Hematopoietic multipotent progenitor cell (in vitro differentiated cells): Measurements from ENCODE around the gene LRRTM3. TPM values are rescaled to one million over a fixed set of nuclear protein-coding genes. Genes with fewer than 3 reads are reported as not detected.

Source experiments
- DNase-seq, 3 donors: peaks; one replicate each; pipeline ENCODE4 v3.0.0-alpha.2; 2011 to 2015; ENCODE audit warnings: low read depth in 2 of 3, low spot score in 2 of 3
- total RNA-seq: library from RNA; depleted of rRNA; stranded (reverse); fragments of >200 nt; gene quantifications from one replicate; pipeline ENCODE4 v1.2.3, GENCODE V29; 2012

LRRTM3 gene
- total RNA-seq, 1 donor = not detected

DNA sequence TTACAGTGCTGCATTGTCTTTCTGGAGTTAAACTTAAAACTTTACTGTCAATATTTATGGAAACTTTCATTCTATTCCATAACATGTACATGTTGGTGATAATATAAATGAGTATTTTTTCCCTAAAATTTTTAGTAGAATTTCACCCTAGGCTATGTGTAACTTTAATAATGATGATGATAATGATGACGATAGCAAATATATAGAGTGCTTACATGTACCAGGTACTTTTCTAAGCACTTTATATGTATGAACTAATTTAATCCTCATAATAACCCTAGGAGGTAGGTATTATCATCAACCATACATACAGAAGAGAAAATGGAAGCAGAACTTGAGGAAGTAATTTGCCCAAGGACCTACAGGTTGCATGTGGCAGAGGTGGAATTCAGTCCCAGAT is 85.6 kb downstream of the LRRTM3 start:
- DNase-seq = no peak

DNA sequence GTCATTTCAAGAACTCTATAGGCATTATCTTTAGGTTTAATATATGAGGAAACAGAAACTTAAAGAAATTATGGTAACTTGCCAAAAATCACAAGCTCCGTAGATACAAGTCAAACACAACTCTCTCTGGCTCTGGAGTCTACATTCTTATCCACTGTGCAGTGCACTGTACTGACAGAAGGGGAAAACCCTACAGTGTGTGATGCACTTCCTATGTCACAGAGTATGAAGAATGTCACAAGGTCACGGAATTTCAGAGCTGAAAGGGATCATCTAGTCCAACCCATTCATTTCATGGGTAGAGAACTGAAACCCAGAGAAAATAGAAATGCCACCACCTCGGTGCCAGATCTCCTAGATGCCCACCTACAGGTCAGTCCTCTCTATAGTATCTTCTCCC is 86.1 kb downstream of the LRRTM3 start:
- no peak for DNase-seq

DNA sequence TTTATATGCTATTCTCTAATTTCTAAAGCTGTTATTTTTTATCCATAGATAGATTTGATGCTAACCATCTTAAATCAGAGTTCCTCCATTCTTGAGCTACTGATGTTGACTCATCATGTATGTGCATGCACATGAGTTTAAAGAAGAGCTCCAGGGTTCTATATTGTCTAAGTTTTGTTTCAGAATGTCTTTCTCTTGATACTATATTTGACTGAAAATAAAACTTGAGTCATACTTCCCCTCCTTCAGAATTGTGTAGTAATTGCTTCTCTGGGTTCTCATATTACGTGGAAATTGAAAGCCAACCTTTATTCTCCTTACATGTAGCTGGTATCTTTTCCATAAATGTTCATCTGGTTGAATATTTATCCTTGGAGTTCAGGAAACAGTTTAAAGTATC is 89.4 kb downstream of the LRRTM3 start:
- no peak for DNase-seq

DNA sequence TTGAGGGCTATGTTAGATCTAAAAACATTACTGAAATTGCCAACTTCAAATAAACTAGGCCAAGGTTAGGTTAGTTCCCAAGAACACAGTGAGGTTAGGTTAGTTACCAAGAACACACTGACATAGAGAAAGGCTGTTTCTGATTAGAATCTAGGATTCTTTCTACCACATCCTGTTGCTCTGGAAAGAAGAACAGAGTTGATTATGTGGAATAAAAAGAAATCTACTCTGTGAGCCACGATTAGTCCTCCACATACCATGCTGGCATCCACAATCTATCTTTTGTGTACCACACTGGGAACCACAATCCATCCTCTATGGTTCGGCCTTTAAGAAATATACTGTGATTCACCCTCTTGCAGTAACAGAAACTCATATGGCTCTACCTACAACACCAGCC is 91.4 kb downstream of the LRRTM3 start:
- no peak for DNase-seq

DNA sequence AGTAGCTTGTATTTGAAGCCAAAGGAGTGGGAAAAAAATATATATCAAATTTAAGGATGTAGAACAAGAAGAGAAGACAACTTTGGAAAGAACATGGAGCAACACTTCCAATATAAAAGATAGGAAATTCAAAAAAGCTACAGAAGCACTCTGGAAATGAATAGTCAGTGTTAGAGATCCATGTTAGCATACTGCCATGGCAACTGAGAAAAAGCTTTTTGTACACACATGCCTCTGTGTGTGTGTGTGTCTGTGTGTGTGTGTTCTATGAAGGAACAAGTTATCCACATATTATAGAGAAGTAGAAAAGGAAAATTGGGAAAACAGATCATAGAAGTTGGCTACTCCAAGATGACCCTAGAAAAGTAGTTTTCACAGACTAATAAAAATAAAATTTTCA is 96.3 kb downstream of the LRRTM3 start:
- no peak for DNase-seq

DNA sequence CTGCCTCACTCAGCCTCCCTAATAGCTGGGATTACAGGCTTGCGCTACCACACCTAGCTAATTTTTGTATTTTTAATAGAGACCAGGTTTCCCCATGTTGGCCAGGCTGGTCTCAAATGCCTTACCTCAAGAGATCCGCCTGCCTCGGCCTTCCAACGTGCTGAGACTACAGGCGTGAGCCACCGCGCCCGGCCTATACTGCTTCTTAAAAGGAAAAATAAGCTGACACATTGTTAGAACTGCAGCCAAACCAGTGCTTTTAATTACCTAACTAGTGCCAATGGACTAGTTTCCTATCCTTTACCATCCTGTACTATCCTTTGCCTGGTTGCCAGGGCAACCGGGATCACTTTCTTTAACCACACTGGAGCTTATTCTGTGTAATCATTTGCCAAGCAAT is 108.0 kb downstream of the LRRTM3 start:
- DNase-seq = no peak

DNA sequence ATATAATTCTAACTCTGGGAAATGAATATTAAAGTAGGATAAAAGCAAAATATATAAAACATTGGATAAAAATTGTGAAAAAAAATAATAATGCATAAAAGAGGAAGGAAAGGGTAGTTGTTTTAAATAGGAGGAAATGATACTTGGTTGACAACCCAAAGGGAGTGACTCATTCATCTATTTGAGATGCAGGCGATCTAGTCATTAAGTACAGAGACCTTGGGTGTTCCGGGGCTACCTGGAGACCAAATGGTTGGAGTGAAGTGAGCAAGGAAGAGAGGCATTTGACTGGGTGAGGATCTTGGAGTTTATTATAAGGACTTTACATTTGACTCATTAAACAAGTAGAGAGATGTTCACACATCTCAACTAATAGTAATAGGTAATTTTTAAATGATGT is 111.0 kb downstream of the LRRTM3 start:
- no peak for DNase-seq

DNA sequence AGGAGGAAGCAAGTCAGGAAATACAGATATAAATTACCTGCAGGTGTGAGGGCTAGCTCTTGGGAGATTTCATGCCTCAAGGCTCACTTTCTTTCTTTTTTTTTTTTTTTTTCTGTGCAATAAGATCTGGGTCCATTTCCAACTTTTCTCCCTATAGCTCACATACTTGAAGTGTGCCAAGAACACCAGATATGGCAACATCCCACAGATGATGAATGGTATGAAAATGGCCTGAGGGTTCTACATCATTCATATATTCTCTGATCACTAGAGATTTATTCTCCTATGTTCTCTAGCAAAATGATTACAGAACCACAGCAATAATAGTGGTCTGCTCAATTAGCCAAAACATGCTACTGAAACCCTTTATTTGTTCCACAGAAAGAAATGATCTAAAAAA is 117.2 kb downstream of the LRRTM3 start:
- no peak for DNase-seq

DNA sequence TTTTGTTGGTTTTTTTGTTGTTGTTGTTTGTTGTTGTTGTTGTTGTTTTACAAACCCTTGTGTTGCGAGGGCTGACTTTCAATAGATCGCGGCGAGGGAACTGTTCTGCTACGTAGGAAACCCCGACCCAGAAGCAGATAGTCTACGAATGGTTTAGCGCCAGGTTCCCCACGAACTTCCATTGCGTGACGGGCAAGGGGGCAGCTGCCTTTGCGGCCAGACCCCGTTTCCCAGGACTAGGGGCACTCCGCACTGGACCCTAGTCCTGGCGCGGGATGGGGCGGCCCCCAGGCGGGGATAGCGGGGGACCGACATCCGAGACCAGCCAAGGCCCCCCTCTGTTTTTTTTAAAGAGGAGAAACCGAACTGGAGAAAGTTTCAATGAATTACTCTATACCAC is 119.6 kb downstream of the LRRTM3 start:
- no peak for DNase-seq

DNA sequence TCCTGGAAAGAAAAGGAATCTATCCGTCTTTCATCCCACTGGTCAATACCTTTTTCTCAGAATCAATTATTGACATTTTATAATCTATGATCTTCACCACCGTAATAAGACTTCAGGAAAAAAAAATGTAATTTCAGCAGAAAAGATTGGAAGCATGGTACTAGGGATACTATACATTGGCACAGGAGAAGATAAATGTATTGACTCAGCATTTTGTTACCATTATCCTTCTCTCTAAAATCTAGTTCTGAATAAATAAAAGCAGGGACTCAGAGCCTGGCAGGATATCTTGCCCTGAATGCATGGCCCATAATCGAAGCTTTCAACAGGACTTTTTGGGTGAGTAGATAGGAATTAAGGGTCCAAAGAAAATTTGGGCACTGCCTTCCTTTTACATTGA is 120.7 kb downstream of the LRRTM3 start:
- DNase-seq = no peak

DNA sequence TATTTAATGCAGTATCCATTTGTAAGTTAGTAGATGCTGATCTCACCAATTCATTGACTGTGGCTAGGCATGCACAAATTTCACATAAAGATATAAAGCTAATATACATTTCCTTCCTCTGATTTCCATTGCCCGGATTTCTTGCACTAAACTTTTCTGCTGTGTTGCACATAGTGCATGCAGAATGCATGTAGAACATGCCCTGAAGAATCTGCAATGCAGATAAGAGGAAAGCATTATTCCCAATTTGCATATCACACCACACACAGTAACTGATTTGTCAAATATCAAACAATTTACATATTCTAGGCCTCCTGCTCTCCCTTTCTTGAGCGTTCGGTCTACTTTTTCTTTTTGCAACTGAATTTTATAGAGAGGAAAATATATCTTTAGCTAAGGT is 124.2 kb downstream of the LRRTM3 start:
- no peak for DNase-seq

DNA sequence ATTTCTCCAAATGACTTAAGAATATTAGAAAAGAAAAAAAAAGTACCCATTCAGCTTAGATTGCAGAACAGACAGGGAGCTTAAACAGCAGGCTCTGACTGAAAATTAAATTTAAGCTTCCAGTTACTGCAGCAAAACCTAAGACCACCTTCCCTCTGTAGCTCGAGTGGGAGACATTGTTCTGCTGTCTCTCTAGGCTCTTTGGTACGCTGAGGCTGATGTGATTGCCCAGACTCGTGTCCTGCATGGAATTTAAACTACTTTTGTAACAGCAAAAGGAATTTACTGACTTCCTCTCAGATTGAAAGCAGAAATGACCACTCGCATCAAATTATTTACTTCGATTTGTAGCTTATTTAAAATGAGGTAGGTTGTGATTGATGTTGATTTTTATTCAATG is 124.6 kb downstream of the LRRTM3 start:
- DNase-seq = no peak

DNA sequence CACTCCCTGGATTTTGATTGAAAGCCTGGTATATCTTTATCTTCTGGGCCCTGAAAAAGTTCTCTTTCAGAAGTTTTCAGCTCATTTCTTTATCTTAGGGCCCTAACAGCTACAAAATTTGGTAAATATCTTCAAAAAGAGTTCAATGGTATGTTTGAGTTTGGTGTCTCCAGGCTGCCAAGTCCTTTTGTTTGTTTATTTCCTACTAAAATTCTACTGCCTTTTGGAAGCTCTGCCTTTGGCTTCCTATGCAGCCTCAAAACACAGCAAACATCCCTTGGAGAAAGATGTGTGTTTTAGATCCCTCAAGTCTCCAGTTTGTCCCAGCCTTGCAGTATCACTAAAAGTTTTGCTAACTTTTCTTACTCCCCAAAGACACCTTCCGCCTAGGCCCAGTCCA is 146.8 kb downstream of the LRRTM3 start:
- no peak for DNase-seq

DNA sequence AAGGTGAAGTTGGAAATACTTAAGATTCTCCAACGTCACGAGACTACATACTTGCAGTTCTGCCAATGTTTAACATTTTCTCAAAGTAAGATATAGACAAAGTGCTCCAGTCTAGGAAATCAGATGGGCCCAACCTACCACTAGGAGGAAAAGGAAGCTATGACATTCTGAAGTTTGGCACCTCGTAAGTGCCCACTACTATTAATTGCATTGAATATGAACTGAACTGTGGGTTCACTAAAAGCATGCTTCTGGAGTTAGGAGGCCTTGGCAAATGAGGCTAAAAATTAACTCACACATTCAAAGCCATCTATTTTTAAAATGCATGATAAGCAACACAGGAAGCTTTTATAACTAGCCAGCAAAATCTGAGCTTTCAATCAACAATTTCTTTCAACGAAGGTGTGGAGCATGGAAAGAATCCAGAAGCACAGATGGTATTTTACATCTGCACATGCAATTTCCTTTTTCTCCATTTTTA is 149.7 kb downstream of the LRRTM3 start:
- DNase-seq = no peak

DNA sequence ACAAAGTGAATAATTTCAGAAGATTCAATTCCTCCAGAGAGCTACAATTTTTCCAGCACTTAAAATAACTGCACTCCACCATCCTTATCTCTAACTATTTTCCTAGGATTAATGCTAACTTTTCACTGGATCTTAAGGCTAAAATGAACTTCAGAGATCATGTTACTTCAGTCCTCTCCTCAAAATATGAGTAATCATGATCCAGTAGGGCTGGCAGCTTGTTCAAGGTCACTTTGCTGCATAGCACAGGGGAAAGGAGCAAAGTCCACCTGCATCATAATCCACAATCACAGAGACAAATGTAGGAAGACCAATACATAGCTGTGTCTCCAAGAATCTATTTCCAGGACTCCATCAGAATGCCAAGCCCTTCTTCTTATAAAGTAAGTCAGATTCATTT is 150.3 kb downstream of the LRRTM3 start:
- DNase-seq = no peak

DNA sequence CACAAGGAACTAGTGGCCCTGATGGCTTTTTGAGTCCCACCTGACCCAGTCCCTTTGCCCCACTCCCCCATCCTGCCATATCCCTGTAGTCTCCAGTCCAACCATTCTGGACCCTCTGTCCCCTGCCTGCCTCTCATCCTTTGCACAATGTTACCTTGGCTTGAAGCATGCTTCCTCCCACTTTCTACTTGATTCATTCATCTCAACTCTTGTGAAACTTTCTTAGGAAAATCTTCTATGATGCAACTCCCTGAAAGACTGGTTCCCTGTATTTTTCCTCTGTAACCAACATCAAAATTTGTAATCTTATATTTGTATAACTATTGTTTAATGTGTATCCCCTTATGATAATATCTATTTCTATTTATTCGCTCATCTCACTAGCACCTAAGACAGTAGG is 151.5 kb downstream of the LRRTM3 start:
- no peak for DNase-seq

DNA sequence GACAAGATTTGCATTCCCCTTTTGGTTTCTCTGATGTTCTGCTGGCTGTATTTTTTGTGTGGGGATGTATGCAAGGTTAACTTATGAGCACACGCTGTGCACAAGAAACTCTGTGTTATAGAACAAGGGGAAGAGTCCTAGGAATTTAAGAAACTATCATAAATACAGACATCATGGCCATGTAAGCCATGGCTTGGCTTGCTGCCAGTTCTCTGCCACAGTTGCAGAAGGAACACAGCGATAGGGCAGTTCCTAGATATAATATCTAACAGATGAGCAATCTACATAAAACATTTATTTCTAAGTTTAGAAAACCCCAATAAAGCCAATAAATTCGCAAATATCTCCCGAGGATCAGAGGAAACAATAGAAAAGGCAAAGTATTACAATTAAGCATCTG is 153.3 kb downstream of the LRRTM3 start:
- peak in 2 of 3 donors; percentile 13 to 52 for DNase-seq

DNA sequence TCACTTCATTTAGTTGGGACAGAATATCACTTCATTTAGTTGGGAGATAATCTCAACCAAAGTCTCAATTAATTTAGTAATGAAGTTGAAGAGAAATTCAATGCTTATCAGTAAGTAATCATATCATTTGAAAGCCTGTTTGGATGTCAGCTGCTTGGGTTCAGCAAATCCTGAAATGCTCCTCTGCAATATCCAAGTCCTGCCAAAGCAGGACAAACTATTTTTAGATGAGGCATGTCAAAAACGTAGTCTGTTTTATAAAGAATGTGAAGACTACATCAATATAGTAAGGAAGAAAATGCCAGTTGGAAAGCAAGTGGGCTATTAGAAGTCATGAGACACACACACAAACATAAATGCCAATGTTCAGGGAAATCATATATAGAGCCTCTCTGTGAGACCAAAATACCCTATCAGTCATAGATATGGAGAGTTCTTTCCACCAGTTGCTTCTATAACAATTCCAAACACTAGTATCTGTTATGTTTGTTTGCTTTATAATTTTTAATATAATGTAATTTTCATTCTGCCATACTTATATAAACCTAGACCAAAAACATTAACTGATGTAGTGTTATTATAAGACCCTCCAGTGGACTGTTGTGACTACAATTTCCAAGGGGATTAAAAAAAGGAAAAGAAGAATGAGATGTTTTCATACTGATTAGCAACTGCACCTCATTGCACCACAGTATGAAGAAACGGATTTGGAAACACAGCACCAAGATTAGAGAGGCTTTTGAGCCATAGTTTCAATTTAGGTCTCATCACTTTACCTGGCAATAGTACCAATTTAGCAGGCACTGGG is 160.7 kb downstream of the LRRTM3 start:
- no peak for DNase-seq

DNA sequence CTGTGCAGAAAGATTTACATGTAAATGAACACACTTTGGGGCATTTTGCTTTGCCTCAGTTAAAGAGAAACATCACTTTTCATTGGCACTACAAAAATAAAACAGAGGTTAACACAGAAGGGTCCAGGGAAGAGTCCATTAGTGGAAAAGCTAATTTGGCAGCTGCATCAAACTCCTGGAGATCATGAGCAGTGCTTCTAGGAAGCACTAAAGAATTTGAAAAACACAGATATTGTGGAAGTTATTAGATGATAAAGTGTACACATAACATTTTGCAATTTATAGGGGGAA is 161.2 kb downstream of the LRRTM3 start:
- no peak for DNase-seq

DNA sequence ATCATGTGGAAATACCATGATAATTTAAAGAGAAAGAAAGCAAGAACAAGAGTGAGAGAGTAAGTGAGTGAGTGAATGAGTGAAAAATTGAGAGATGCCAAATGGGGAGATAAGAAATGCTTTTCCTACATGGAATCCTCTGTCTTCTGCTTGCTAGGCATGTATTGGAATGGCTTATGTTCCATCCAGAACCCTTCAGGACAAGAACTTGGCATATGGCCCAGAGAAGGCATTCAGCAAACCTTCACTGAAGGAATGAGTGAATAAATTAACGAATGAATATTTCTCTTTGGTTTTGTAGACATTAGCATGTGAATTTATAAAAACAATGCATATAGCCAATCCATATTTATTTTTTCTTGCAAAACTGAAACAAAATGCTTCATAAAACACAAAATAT is 162.2 kb downstream of the LRRTM3 start:
- DNase-seq = no peak

DNA sequence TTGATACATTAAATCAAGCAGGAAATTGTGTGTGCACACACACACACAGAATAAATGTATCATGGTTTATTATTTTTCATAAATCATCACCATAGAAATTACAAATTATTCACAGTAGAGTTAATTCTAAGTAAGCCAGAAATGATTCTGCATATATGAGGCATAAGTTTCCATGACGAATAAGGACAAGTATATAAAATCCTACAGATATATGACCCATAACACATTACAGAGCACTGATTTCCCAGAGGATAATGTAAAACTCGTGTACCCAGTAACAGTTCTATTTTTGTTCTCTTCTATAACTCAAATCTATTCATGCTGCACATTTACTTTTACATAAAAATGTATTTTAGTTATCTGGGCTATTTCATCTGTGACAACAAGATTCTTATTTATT is 169.7 kb downstream of the LRRTM3 start:
- DNase-seq = no peak

DNA sequence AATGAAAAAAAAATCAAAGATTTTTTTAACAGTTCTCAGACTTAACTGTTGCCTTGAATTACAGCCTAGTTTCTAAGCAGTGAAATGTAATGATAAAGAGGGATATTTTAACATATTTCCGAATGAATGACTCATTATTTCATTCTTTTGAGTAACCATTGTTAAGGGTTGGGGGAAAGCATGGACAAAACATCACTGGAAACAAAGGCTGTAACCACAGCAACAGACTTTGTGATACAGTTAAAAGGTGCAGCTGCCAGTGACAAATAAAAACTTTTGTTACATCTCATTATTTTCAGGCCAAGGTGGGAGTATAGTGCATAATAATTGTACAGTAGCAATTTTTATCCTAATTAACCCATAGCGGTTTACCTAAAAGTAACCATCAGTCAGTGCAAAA is 172.6 kb downstream of the LRRTM3 start:
- no peak for DNase-seq

DNA sequence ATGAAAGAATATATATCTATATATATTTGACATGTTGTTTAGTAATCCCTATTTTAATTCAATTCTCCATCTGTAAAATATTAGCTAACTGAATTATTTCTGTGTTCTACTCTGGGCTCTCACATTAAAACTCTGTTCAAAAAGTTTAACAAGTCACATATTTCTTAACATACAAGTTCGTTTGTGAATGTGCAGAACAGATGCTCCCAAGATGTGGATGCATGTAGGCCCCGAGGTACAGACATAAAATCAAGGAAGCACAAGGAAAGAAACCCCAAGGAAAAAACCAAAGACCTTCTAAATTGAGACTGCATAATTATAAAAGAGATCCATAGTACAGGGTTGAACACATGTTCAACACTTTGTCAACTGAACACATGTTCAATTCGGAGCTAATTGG is 175.1 kb downstream of the LRRTM3 start:
- no peak for DNase-seq
